SU-DHL-6 (cell line): Measurements from ENCODE around the gene SLC66A1.

Source experiments
- CTCF ChIP-seq: fragments of 200-600 bp; sonication (generic); IDR thresholded peaks from one replicate; pipeline ENCODE4 v1.5.1; 2017; ENCODE audit warnings: antibody characterized with exemption, mild to moderate bottlenecking, low read length, moderate library complexity; ENCODE audit not compliant: insufficient read depth, poor library complexity, severe bottlenecking
- EZH2phosphoT487 ChIP-seq: fragments of 200-600 bp; sonication (generic), shearing (Covaris generic); conservative IDR thresholded peaks from 2 replicates; pipeline ENCODE4 v1.6.1; 2018; ENCODE audit warnings: mild to moderate bottlenecking, antibody characterized with exemption, low read length, moderate library complexity, mixed read lengths

GRCh38 chr1:19325958-19326747 is 14.0 kb downstream of the SLC66A1 start:
- TF ChIP-seq CTCF (no peak), EZH2phosphoT487 (no peak)
